ENCODE data around the gene STK10.

DNA sequence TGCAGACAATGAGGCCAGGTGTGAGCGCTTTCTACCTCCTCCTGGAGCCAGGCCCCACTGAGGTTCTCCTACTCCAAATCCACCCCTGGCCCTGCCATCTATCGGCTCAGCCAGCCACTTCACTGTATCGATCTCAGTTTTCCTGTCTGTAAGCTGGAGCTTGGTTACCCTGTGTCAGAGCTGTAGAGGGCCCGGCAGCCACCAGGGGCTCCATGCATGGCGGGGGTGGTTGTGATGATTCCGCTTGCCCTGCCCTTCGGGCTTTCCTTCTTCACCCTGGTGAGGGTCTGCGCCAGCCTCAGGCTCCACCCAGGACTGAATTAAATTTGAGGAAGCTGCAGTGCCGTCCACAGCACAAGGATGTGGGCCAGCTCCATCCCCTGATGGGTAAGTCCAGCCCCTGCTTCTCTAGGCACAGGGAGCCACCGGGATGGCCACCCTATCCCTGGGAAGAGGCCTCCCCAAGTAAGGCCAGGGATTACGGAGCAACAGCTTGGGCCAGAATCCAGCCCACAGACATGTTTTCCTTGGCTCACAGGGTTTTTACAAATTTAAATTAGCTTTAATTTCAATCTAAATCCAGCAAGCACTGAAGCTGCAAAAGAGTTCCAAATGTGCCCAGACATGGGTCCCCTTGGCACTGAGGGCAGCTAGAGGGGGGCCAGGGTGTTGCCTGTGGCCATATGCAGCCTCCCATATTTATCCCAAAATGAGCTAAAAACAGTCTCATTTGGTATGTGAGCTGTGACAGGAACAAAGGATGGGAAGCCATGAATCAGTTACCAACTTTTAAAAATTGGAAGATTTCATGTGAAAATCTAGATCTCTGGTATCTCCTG is 92.4 kb downstream of the STK10 start:
- TF ChIP-seq, protein P1, sequence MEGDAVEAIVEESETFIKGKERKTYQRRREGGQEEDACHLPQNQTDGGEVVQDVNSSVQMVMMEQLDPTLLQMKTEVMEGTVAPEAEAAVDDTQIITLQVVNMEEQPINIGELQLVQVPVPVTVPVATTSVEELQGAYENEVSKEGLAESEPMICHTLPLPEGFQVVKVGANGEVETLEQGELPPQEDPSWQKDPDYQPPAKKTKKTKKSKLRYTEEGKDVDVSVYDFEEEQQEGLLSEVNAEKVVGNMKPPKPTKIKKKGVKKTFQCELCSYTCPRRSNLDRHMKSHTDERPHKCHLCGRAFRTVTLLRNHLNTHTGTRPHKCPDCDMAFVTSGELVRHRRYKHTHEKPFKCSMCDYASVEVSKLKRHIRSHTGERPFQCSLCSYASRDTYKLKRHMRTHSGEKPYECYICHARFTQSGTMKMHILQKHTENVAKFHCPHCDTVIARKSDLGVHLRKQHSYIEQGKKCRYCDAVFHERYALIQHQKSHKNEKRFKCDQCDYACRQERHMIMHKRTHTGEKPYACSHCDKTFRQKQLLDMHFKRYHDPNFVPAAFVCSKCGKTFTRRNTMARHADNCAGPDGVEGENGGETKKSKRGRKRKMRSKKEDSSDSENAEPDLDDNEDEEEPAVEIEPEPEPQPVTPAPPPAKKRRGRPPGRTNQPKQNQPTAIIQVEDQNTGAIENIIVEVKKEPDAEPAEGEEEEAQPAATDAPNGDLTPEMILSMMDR (optimal IDR thresholded peaks at IDR 0.05 in 1 of 3, IDR thresholded peaks at IDR 0.05 in 1 of 3, conservative IDR thresholded peaks at IDR 0.05 in 1 of 3; ENCODE audit: extremely low read depth in 1 of 3, insufficient read depth in 2 of 3, low read length in 3 of 3) = no peak
- no peak for TF ChIP-seq EZH2 (IDR thresholded peaks at IDR 0.05; ENCODE audit: low read length)
